ENCODE measurements around the gene PRR12.

Gene PRR12

GRCh38 chr19:49594157-49594992 is 3.4 kb downstream of the PRR12 start:
- Histone ChIP-seq H2BK15ac (replicated peaks; ENCODE audit: low read depth) (no peak overlapping the region), H3K9ac (ENCODE audit: low read length) (peak overlapping the region; percentile 36), H3K4me2 (ENCODE audit: low read length) (no peak overlapping the region), H3K36me3 (ENCODE audit: control insufficient read depth, insufficient read depth, low read length) (peaks cover 5% of the 10 kb centered on the region), H4K5ac (ENCODE audit: low read length) (no peak overlapping the region), H3K79me2 (ENCODE audit: control insufficient read depth, insufficient read depth, low read length) (peaks cover 27% of the 10 kb centered on the region), H2BK120ac (ENCODE audit: low read depth, low read length) (no peak overlapping the region), H3K27ac (ENCODE audit: low read depth, low read length) (no peak overlapping the region), H2BK5ac (ENCODE audit: low read length) (no peak overlapping the region), H3K27me3 (ENCODE audit: insufficient read depth, low read length, poor library complexity) (no peaks in the 10 kb centered on the region), H3K4ac (ENCODE audit: low read depth, low read length) (no peak overlapping the region), H3K23ac (ENCODE audit: low read length) (no peak overlapping the region), H3K79me1 (ENCODE audit: low read length) (peaks cover 10% of the 10 kb centered on the region), H4K8ac (ENCODE audit: low read depth, low read length) (no peak overlapping the region), H3K4me1 (ENCODE audit: control insufficient read depth, low read depth, low read length) (no peaks in the 10 kb centered on the region), H3K4me3 (ENCODE audit: low read length) (no peak overlapping the region), H3K56ac (ENCODE audit: low read length) (no peak overlapping the region), H2AK5ac (ENCODE audit: low read length) (no peak overlapping the region), H3K18ac (ENCODE audit: low read length) (no peak overlapping the region)
- no peak for DNase-seq
- WGBS (ENCODE audit: extremely low coverage, insufficient coverage, low lambda C conversion rate): no CpG with 5 or more reads among the region's 35 CpGs

GRCh38 chr19:49594993-49595818 is 4.2 kb downstream of the PRR12 start:
- H3K27ac ChIP-seq (ENCODE audit: low read depth, low read length): no peak overlapping the region
- H3K18ac ChIP-seq (ENCODE audit: low read length): no peak overlapping the region
- no peak overlapping the region for H2BK120ac ChIP-seq (ENCODE audit: low read depth, low read length)
- H4K5ac ChIP-seq (ENCODE audit: low read length): no peak overlapping the region
- no peak overlapping the region for H3K23ac ChIP-seq (ENCODE audit: low read length)
- no peak overlapping the region for H2BK15ac ChIP-seq (replicated peaks; ENCODE audit: low read depth)
- no peak overlapping the region for H3K56ac ChIP-seq (ENCODE audit: low read length)
- no peak overlapping the region for H3K4ac ChIP-seq (ENCODE audit: low read depth, low read length)
- no peak overlapping the region for H3K4me3 ChIP-seq (ENCODE audit: low read length)
- H3K4me2 ChIP-seq (ENCODE audit: low read length): no peak overlapping the region
- no peak overlapping the region for H4K8ac ChIP-seq (ENCODE audit: low read depth, low read length)
- H3K9ac ChIP-seq (ENCODE audit: low read length): no peak overlapping the region
- no peak for DNase-seq
- H3K36me3 ChIP-seq (ENCODE audit: control insufficient read depth, insufficient read depth, low read length): peaks cover 8% of the 10 kb centered on the region
- H3K27me3 ChIP-seq (ENCODE audit: insufficient read depth, low read length, poor library complexity): no peaks in the 10 kb centered on the region
- no CpG with 5 or more reads among the region's 35 CpGs for WGBS (ENCODE audit: extremely low coverage, insufficient coverage, low lambda C conversion rate)
- no peak overlapping the region for H2BK5ac ChIP-seq (ENCODE audit: low read length)
- no peaks in the 10 kb centered on the region for H3K4me1 ChIP-seq (ENCODE audit: control insufficient read depth, low read depth, low read length)
- H3K79me1 ChIP-seq (ENCODE audit: low read length): peaks cover 13% of the 10 kb centered on the region
- H2AK5ac ChIP-seq (ENCODE audit: low read length): no peak overlapping the region
- peaks cover 27% of the 10 kb centered on the region for H3K79me2 ChIP-seq (ENCODE audit: control insufficient read depth, insufficient read depth, low read length)

DNA sequence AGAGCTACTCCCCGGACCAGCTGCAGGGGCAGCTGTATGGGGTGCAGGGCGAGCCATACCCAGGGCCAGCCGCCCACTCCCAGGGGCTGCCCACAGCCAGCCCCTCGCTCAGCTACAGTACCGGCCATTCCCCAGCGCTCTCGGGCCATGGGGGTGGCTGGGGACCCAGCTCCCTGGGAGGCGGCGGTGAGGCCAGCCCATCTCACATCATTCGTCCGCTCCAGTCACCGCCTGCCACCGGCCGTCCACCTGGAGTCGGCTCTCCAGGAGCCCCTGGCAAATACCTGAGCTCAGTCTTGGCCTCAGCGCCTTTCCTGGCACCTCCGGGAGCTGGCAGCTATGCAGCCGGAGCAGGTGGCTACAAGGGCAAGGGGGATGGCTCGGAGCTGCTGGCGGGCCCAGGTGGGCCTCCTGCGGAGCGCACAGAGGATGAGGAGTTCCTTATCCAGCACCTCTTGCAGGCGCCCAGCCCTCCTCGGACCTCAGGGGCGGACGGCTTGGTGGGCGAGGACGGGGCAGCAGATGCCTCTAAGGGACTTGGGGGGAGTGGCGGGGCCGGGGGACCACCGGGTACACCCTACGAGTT is 4.9 kb downstream of the PRR12 start:
- H3K4me1 ChIP-seq (ENCODE audit: control insufficient read depth, low read depth, low read length): no peaks in the 10 kb centered on the region
- no peak for DNase-seq
- no peak overlapping the region for H3K18ac ChIP-seq (ENCODE audit: low read length)
- H2BK120ac ChIP-seq (ENCODE audit: low read depth, low read length): no peak overlapping the region
- H3K23ac ChIP-seq (ENCODE audit: low read length): no peak overlapping the region
- no CpG with 5 or more reads among the region's 32 CpGs for WGBS (ENCODE audit: extremely low coverage, insufficient coverage, low lambda C conversion rate)
- no peak overlapping the region for H3K56ac ChIP-seq (ENCODE audit: low read length)
- H3K4me3 ChIP-seq (ENCODE audit: low read length): no peak overlapping the region
- no peak overlapping the region for H2BK15ac ChIP-seq (replicated peaks; ENCODE audit: low read depth)
- H3K4me2 ChIP-seq (ENCODE audit: low read length): no peak overlapping the region
- H2AK5ac ChIP-seq (ENCODE audit: low read length): no peak overlapping the region
- H3K79me1 ChIP-seq (ENCODE audit: low read length): peaks cover 13% of the 10 kb centered on the region
- H4K8ac ChIP-seq (ENCODE audit: low read depth, low read length): no peak overlapping the region
- H3K9ac ChIP-seq (ENCODE audit: low read length): no peak overlapping the region
- H3K36me3 ChIP-seq (ENCODE audit: control insufficient read depth, insufficient read depth, low read length): peaks cover 10% of the 10 kb centered on the region
- no peak overlapping the region for H2BK5ac ChIP-seq (ENCODE audit: low read length)
- H3K4ac ChIP-seq (ENCODE audit: low read depth, low read length): no peak overlapping the region
- H3K27me3 ChIP-seq (ENCODE audit: insufficient read depth, low read length, poor library complexity): no peaks in the 10 kb centered on the region
- no peak overlapping the region for H3K27ac ChIP-seq (ENCODE audit: low read depth, low read length)
- H4K5ac ChIP-seq (ENCODE audit: low read length): no peak overlapping the region
- H3K79me2 ChIP-seq (ENCODE audit: control insufficient read depth, insufficient read depth, low read length): peaks cover 26% of the 10 kb centered on the region

DNA sequence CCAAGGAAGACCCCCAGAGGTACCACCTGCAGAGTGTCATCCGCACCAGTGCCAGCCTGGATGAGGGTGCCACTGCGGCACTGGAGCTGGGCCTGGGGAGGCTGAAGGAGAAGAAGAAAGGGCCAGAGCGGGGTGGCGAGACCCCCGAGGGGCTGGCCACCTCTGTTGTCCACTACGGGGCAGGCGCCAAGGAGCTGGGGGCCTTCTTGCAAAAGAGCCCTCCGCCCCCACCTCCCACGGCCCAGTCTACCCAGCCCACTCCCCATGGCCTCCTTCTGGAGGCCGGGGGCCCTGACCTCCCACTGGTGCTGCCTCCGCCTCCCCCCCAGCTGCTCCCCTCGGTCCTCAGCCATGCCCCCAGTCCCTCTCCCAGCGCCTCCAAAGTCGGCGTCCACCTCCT is 5.4 kb downstream of the PRR12 start:
- Histone ChIP-seq H2AK5ac (ENCODE audit: low read length) (no peak overlapping the region), H2BK15ac (replicated peaks; ENCODE audit: low read depth) (no peak overlapping the region), H2BK5ac (ENCODE audit: low read length) (no peak overlapping the region), H3K56ac (ENCODE audit: low read length) (no peak overlapping the region), H3K4ac (ENCODE audit: low read depth, low read length) (no peak overlapping the region), H3K23ac (ENCODE audit: low read length) (no peak overlapping the region), H3K27ac (ENCODE audit: low read depth, low read length) (no peak overlapping the region), H3K36me3 (ENCODE audit: control insufficient read depth, insufficient read depth, low read length) (peaks cover 12% of the 10 kb centered on the region), H2BK120ac (ENCODE audit: low read depth, low read length) (no peak overlapping the region), H3K4me1 (ENCODE audit: control insufficient read depth, low read depth, low read length) (no peaks in the 10 kb centered on the region), H4K8ac (ENCODE audit: low read depth, low read length) (no peak overlapping the region), H3K4me3 (ENCODE audit: low read length) (no peak overlapping the region), H3K79me1 (ENCODE audit: low read length) (peaks cover 15% of the 10 kb centered on the region), H3K27me3 (ENCODE audit: insufficient read depth, low read length, poor library complexity) (no peaks in the 10 kb centered on the region), H4K5ac (ENCODE audit: low read length) (no peak overlapping the region), H3K9ac (ENCODE audit: low read length) (no peak overlapping the region), H3K4me2 (ENCODE audit: low read length) (no peak overlapping the region), H3K79me2 (ENCODE audit: control insufficient read depth, insufficient read depth, low read length) (peaks cover 29% of the 10 kb centered on the region), H3K18ac (ENCODE audit: low read length) (no peak overlapping the region)
- no peak for DNase-seq
- no CpG with 5 or more reads among the region's 15 CpGs for WGBS (ENCODE audit: extremely low coverage, insufficient coverage, low lambda C conversion rate)

GRCh38 chr19:49596954-49597702 is 6.1 kb downstream of the PRR12 start:
- H2BK15ac ChIP-seq (replicated peaks; ENCODE audit: low read depth): no peak overlapping the region
- H3K4me2 ChIP-seq (ENCODE audit: low read length): no peak overlapping the region
- no peak for DNase-seq
- no peak overlapping the region for H4K5ac ChIP-seq (ENCODE audit: low read length)
- H3K79me2 ChIP-seq (ENCODE audit: control insufficient read depth, insufficient read depth, low read length): peaks cover 28% of the 10 kb centered on the region
- H3K4me1 ChIP-seq (ENCODE audit: control insufficient read depth, low read depth, low read length): no peaks in the 10 kb centered on the region
- H3K18ac ChIP-seq (ENCODE audit: low read length): no peak overlapping the region
- no peak overlapping the region for H2AK5ac ChIP-seq (ENCODE audit: low read length)
- no peak overlapping the region for H3K23ac ChIP-seq (ENCODE audit: low read length)
- no CpG with 5 or more reads among the region's 65 CpGs for WGBS (ENCODE audit: extremely low coverage, insufficient coverage, low lambda C conversion rate)
- H2BK120ac ChIP-seq (ENCODE audit: low read depth, low read length): no peak overlapping the region
- no peak overlapping the region for H3K9ac ChIP-seq (ENCODE audit: low read length)
- H3K4ac ChIP-seq (ENCODE audit: low read depth, low read length): no peak overlapping the region
- peaks cover 17% of the 10 kb centered on the region for H3K36me3 ChIP-seq (ENCODE audit: control insufficient read depth, insufficient read depth, low read length)
- no peaks in the 10 kb centered on the region for H3K27me3 ChIP-seq (ENCODE audit: insufficient read depth, low read length, poor library complexity)
- no peak overlapping the region for H4K8ac ChIP-seq (ENCODE audit: low read depth, low read length)
- no peak overlapping the region for H2BK5ac ChIP-seq (ENCODE audit: low read length)
- H3K4me3 ChIP-seq (ENCODE audit: low read length): no peak overlapping the region
- H3K56ac ChIP-seq (ENCODE audit: low read length): no peak overlapping the region
- H3K79me1 ChIP-seq (ENCODE audit: low read length): peaks cover 15% of the 10 kb centered on the region
- no peak overlapping the region for H3K27ac ChIP-seq (ENCODE audit: low read depth, low read length)
